ENCODE data around the gene E2F7.
A peak's percentile ranks its signal among the peaks of the same experiment; 100 is the strongest.

The E2F7 gene

GRCh38 chr12:77065361-77066204 is at the start of gene E2F7 (continued):
- TF ChIP-seq RBAK (tag by site-specific recombination; IDR thresholded peaks at IDR 0.05) (no peak), ZNF416 (tag by site-specific recombination; IDR thresholded peaks at IDR 0.05) (no peak), ZNF558 (tag by site-specific recombination; IDR thresholded peaks at IDR 0.05) (no peak), ZNF221 (tag by site-specific recombination; IDR thresholded peaks at IDR 0.05; ENCODE audit: borderline replicate concordance) (no peak), ZBTB8A (tag by site-specific recombination; IDR thresholded peaks at IDR 0.05) (peak; percentile 91), ZNF10 (tag by site-specific recombination; IDR thresholded peaks at IDR 0.05) (0 out of 2 replicates have a peak, but pooled peaks have one; percentile 6), ZIC2 (tag by site-specific recombination; IDR thresholded peaks at IDR 0.05) (peak; percentile 25; the same call in 1 of the 2 replicates), WT1 (tag by site-specific recombination; IDR thresholded peaks at IDR 0.05) (peak; percentile 9; the same call in 1 of the 2 replicates), ZNF362 (tag by site-specific recombination; IDR thresholded peaks at IDR 0.05) (peak; percentile 88), CTCF (tag by site-specific recombination; IDR thresholded peaks at IDR 0.05) (no peak), ZBTB10 (tag by site-specific recombination; IDR thresholded peaks at IDR 0.05) (no peak), ZNF18 (tag by site-specific recombination; IDR thresholded peaks at IDR 0.05) (peak; percentile 51; the same call in 1 of the 2 replicates), ZNF140 (tag by site-specific recombination; IDR thresholded peaks at IDR 0.05) (no peak), ZNF624 (tag by site-specific recombination; IDR thresholded peaks at IDR 0.05) (no peak), HOXA7 (CRISPR knock-in tag; IDR thresholded peaks at IDR 0.05; ENCODE audit: borderline replicate concordance) (no peak), EGR2 (tag by site-specific recombination; IDR thresholded peaks at IDR 0.05; ENCODE audit: low read depth) (peak; percentile 61), ZNF324 (tag by site-specific recombination; IDR thresholded peaks at IDR 0.05) (peak; percentile 33; the same call in 1 of the 2 replicates), KLF10 (tag by site-specific recombination; IDR thresholded peaks at IDR 0.05) (peak; percentile 60; the same call in 1 of the 2 replicates), ZSCAN23 (tag by site-specific recombination; IDR thresholded peaks at IDR 0.05) (no peak), KLF9 (tag by site-specific recombination; IDR thresholded peaks at IDR 0.05; ENCODE audit: low read depth) (peak; percentile 34; the same call in 1 of the 2 replicates), ZBTB17 (tag by site-specific recombination; IDR thresholded peaks at IDR 0.05) (peak; percentile 69; the same call in 1 of the 2 replicates), YY1 (tag by site-specific recombination; IDR thresholded peaks at IDR 0.05) (peak; percentile 72; the same call in 1 of the 2 replicates), ZNF157 (tag by site-specific recombination; IDR thresholded peaks at IDR 0.05) (no peak), TRIM28 (IDR thresholded peaks at IDR 0.05; ENCODE audit: borderline replicate concordance, low read length) (no peak; the same call in 1 of the 2 replicates), ZNF19 (tag by site-specific recombination; IDR thresholded peaks at IDR 0.05; ENCODE audit: low read depth) (no peak), PRDM1 (tag by site-specific recombination; IDR thresholded peaks at IDR 0.05) (no peak), ZNF148 (tag by site-specific recombination; IDR thresholded peaks at IDR 0.05; ENCODE audit: borderline replicate concordance) (no peak), ZNF513 (tag by site-specific recombination; IDR thresholded peaks at IDR 0.05) (peak; percentile 66), OSR2 (tag by site-specific recombination; IDR thresholded peaks at IDR 0.05) (peak; percentile 44; the same call in 1 of the 2 replicates)
